ENCODE data around the gene MYT1.
A peak's percentile ranks its signal among the peaks of the same experiment; 100 is the strongest.
"Not testable (repeated sequence)": the region's sequence is repeated elsewhere in the genome, so short reads cannot be mapped to it uniquely, and the experiment has no call there.

Gene MYT1

GRCh38 chr20:64130271-64130670 lies 34.0 kb upstream of the MYT1 start:
- Histone ChIP-seq H3K27ac (ENCODE audit: poor library complexity, severe bottlenecking) (no peak overlapping the region), H3K9me3 (ENCODE audit: severe bottlenecking) (no peaks in the 10 kb centered on the region), H3K4me3 (ENCODE audit: severe bottlenecking) (no peak overlapping the region), H3K4me1 (ENCODE audit: insufficient read depth, poor library complexity, severe bottlenecking) (no peaks in the 10 kb centered on the region), H3K27me3 (ENCODE audit: insufficient read depth, poor library complexity, severe bottlenecking) (peaks cover 32% of the 10 kb centered on the region), H3K36me3 (ENCODE audit: low read depth) (no peaks in the 10 kb centered on the region)
- no peak for TF ChIP-seq CTCF (IDR thresholded peaks at IDR 0.05; ENCODE audit: poor library complexity, severe bottlenecking)
- DNase-seq (ENCODE audit: low spot score), result peak; percentile 52
- ATAC-seq (ENCODE audit: low read depth), result no peak

- ATAC-seq (ENCODE audit: low read depth) (no peak), DNase-seq (ENCODE audit: low spot score) (peak; percentile 71)
- Histone ChIP-seq H3K4me1 (ENCODE audit: insufficient read depth, poor library complexity, severe bottlenecking) (no peaks in the 10 kb centered on the region), H3K9me3 (ENCODE audit: severe bottlenecking) (no peaks in the 10 kb centered on the region), H3K27ac (ENCODE audit: poor library complexity, severe bottlenecking) (no peak overlapping the region), H3K36me3 (ENCODE audit: low read depth) (no peaks in the 10 kb centered on the region), H3K4me3 (ENCODE audit: severe bottlenecking) (no peak overlapping the region), H3K27me3 (ENCODE audit: insufficient read depth, poor library complexity, severe bottlenecking) (peaks cover 32% of the 10 kb centered on the region)
- no peak for TF ChIP-seq CTCF (IDR thresholded peaks at IDR 0.05; ENCODE audit: poor library complexity, severe bottlenecking)
These were observed 33.4 kb upstream of the MYT1 start for GRCh38 chr20:64130876-64131275.

- H3K4me3 ChIP-seq (ENCODE audit: severe bottlenecking), result no peak overlapping the region
- DNase-seq (ENCODE audit: low spot score), result peak; percentile 82
- H3K4me1 ChIP-seq (ENCODE audit: insufficient read depth, poor library complexity, severe bottlenecking), result no peaks in the 10 kb centered on the region
- H3K27ac ChIP-seq (ENCODE audit: poor library complexity, severe bottlenecking), result no peak overlapping the region
- peak; percentile 60 for TF ChIP-seq CTCF (IDR thresholded peaks at IDR 0.05; ENCODE audit: poor library complexity, severe bottlenecking)
- peak; percentile 99 for ATAC-seq (ENCODE audit: low read depth)
- H3K9me3 ChIP-seq (ENCODE audit: severe bottlenecking), result no peaks in the 10 kb centered on the region
- H3K36me3 ChIP-seq (ENCODE audit: low read depth), result no peaks in the 10 kb centered on the region
- peaks cover 32% of the 10 kb centered on the region for H3K27me3 ChIP-seq (ENCODE audit: insufficient read depth, poor library complexity, severe bottlenecking)
These were observed 32.8 kb upstream of the MYT1 start for GRCh38 chr20:64131406-64131805.

GRCh38 chr20:64133951-64134407 lies 30.3 kb upstream of the MYT1 start:
- no peak overlapping the region for H3K27ac ChIP-seq (ENCODE audit: poor library complexity, severe bottlenecking)
- no peaks in the 10 kb centered on the region for H3K36me3 ChIP-seq (ENCODE audit: low read depth)
- peak; percentile 81 for TF ChIP-seq CTCF (IDR thresholded peaks at IDR 0.05; ENCODE audit: poor library complexity, severe bottlenecking)
- no peaks in the 10 kb centered on the region for H3K9me3 ChIP-seq (ENCODE audit: severe bottlenecking)
- ATAC-seq (ENCODE audit: low read depth), result peak; percentile 30
- peaks cover 20% of the 10 kb centered on the region for H3K27me3 ChIP-seq (ENCODE audit: insufficient read depth, poor library complexity, severe bottlenecking)
- no peaks in the 10 kb centered on the region for H3K4me1 ChIP-seq (ENCODE audit: insufficient read depth, poor library complexity, severe bottlenecking)
- DNase-seq (ENCODE audit: low spot score), result peak; percentile 66
- H3K4me3 ChIP-seq (ENCODE audit: severe bottlenecking), result no peak overlapping the region

GRCh38 chr20:64134744-64135143 lies 29.5 kb upstream of the MYT1 start:
- H3K9me3 ChIP-seq (ENCODE audit: severe bottlenecking); H3K27ac ChIP-seq (ENCODE audit: poor library complexity, severe bottlenecking); ATAC-seq (ENCODE audit: low read depth); H3K4me3 ChIP-seq (ENCODE audit: severe bottlenecking); H3K4me1 ChIP-seq (ENCODE audit: insufficient read depth, poor library complexity, severe bottlenecking); H3K36me3 ChIP-seq (ENCODE audit: low read depth): not testable (repeated sequence)
- peaks cover 14% of the 10 kb centered on the region for H3K27me3 ChIP-seq (ENCODE audit: insufficient read depth, poor library complexity, severe bottlenecking)
- DNase-seq (ENCODE audit: low spot score), result peak; percentile 47

Measured in RWPE2 (cell line).